Progenitor cell of endocrine pancreas (in vitro differentiated cells): ENCODE measurements around the gene TMEM132E. TPM values are rescaled to one million over a fixed set of nuclear protein-coding genes. Genes with fewer than 3 reads are reported as not detected.

ENCODE experiments used
- DNase-seq: peaks from one replicate; pipeline ENCODE4 v3.0.0; 2021; ENCODE audit warnings: low spot score; ENCODE audit not compliant: unreplicated experiment
- H3K27ac Mint-ChIP-seq: 2 replicates; pipeline ENCODE4 v1.8.0; 2021; ENCODE audit warnings: mild to moderate bottlenecking, moderate library complexity, mixed read lengths
- H3K27me3 Mint-ChIP-seq: 2 replicates; pipeline ENCODE4 v1.8.0; 2021; ENCODE audit warnings: mixed read lengths
- H3K36me3 Mint-ChIP-seq: 2 replicates; pipeline ENCODE4 v1.8.0; 2022; ENCODE audit warnings: mixed read lengths; ENCODE audit not compliant: insufficient read depth
- H3K4me1 Mint-ChIP-seq: 2 replicates; pipeline ENCODE4 v1.8.0; 2021; ENCODE audit warnings: low read depth, mixed read lengths
- H3K4me3 Mint-ChIP-seq: 2 replicates; pipeline ENCODE4 v1.8.0; 2021; ENCODE audit warnings: low read depth, mild to moderate bottlenecking, moderate library complexity, mixed read lengths
- H3K9me3 Mint-ChIP-seq: 2 replicates; pipeline ENCODE4 v1.8.0; 2021; ENCODE audit warnings: low read depth, mixed read lengths
- CTCF ChIP-seq: fragments of 200-600 bp; sonication (generic); IDR thresholded peaks from one replicate; pipeline ENCODE4 v1.5.0; 2021; ENCODE audit warnings: antibody characterized with exemption, mild to moderate bottlenecking; ENCODE audit not compliant: unreplicated experiment
- total RNA-seq: library from RNA; stranded (reverse); gene quantifications from 2 replicates; pipeline ENCODE4 v1.2.1, GENCODE V29; 2021

TMEM132E gene
- total RNA-seq, 1 donor from 2014 or later: 0.05 TPM

DNA sequence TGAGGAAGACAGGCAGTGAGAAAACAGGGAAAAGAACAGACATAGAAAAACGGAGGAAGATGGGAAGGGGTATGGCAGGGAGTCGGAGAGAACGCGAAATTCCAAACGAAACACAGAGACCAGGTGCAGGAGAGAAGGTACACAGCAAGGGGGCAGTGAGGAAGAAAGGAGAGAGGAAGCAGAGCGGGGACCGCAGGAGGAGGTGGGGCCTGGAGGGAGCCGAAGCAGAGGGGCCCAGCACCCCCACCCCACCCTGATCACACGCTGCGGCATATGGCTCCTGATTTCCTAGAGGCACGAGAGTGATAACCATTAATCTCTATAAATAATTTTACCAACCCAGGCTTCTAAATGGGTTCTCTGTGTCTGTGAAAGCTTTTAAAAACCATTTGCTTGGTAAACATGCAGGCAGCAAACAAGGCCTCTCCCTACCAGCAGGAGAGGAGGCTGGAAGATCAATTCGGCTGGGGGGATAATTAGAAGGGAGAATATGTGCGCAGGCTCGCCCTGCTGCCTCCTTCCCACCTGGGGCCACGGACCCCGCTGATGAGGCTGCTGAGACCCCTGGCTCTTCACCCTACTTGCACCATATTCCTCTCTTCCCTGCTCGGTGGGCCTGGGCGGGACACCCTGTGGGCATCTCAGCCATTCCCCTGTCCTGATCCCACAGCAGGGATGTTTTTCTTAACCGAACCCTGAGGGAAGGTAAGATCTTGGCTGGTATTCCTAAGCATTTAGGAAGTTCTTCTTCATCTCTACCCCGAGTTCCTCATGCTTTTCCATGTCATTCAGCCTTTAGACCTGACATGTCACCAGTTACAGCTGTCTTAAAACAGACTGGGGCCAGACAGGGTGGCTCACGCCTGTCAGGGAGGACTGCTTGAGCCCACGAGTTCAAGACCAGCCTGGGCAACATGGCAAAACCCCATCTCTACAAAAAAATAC lies 86.7 kb downstream of the TMEM132E start:
- TF ChIP-seq CTCF: peak; percentile 28
- DNase-seq: no peak
- H3K4me1 Mint-ChIP-seq: peaks cover 6% of the 10 kb centered on the region
- no peaks in the 10 kb centered on the region for H3K36me3 Mint-ChIP-seq
- H3K9me3 Mint-ChIP-seq: no peaks in the 10 kb centered on the region
- no peak overlapping the region for H3K27ac Mint-ChIP-seq
- no peak overlapping the region for H3K4me3 Mint-ChIP-seq
- H3K27me3 Mint-ChIP-seq: peaks cover 10% of the 10 kb centered on the region

DNA sequence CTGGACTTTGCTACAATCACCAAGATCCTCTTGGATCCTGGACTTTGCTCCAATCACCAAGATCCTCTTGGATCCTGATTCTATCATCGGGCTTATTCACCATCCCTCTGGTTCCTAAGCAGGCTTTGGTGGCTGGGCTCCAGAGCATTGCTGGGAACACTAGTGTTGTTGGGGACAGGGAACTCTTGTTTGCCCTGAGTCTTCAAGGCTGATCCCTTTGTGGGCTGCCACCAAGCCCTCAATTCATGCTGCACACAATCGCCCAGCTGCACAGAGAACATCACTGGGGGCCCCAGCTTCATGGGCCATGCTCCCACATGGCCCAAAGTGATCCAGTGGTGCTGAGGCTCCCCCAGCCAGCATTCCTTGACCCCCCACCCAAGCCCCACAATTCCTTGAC lies 88.3 kb downstream of the TMEM132E start:
- H3K9me3 Mint-ChIP-seq: no peaks in the 10 kb centered on the region
- H3K4me1 Mint-ChIP-seq: peaks cover 6% of the 10 kb centered on the region
- no peak for DNase-seq
- peaks cover 10% of the 10 kb centered on the region for H3K27me3 Mint-ChIP-seq
- no peak overlapping the region for H3K4me3 Mint-ChIP-seq
- H3K27ac Mint-ChIP-seq: no peak overlapping the region
- TF ChIP-seq CTCF: no peak
- no peaks in the 10 kb centered on the region for H3K36me3 Mint-ChIP-seq

DNA sequence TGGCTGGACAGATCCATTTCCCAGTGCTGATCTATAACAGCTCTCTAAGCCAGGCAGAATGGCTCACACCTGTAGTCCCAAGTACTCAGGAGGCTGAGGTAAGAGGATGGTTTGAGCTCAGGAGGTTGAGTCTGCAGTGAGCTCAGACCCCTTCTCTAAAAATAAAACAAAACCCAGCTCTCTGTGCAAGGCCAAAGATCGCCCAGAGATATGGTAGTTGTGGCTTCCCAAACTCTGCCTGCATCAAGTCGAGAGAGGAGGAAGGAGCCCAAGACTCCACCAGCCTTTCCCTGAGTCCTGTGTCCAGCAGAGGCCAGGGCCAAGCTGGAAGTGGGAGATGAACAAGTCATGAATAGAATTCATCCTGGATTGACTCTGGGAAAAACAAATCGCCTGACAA lies 88.8 kb downstream of the TMEM132E start:
- Mint-ChIP-seq H3K27ac (no peak overlapping the region), H3K36me3 (no peaks in the 10 kb centered on the region), H3K27me3 (peaks cover 10% of the 10 kb centered on the region), H3K4me1 (peaks cover 6% of the 10 kb centered on the region), H3K4me3 (no peak overlapping the region), H3K9me3 (no peaks in the 10 kb centered on the region)
- TF ChIP-seq CTCF: no peak
- no peak for DNase-seq

- no peaks in the 10 kb centered on the region for H3K9me3 Mint-ChIP-seq
- no peak overlapping the region for H3K27ac Mint-ChIP-seq
- DNase-seq: no peak
- peaks cover 10% of the 10 kb centered on the region for H3K27me3 Mint-ChIP-seq
- peaks cover 6% of the 10 kb centered on the region for H3K4me1 Mint-ChIP-seq
- TF ChIP-seq CTCF: no peak
- no peaks in the 10 kb centered on the region for H3K36me3 Mint-ChIP-seq
- no peak overlapping the region for H3K4me3 Mint-ChIP-seq
Observed at GRCh38 chr17:34669511-34669910, 90.1 kb downstream of the TMEM132E start.

DNA sequence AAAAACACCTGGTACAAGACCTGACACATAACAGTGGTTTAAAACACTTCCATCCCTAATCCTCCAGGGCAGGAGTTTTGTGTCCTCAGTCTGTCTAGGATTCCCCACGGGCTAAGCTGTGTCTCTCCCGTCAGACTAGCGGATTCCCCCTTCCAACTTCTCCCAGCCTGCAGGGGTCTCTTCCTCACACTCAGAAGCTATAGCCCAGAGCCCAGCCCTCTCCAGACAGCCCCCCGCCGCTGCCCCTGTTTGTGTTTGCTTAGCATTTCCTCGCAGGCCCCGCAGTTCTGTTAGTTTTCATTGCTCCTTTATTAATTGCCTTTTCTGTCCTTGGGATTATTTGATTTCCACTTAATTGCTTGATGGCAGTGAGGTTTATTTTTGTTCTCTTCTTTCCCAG lies 91.2 kb downstream of the TMEM132E start:
- Mint-ChIP-seq H3K27me3 (peaks cover 10% of the 10 kb centered on the region), H3K4me1 (peaks cover 5% of the 10 kb centered on the region), H3K27ac (no peak overlapping the region), H3K4me3 (no peak overlapping the region), H3K9me3 (no peaks in the 10 kb centered on the region), H3K36me3 (no peaks in the 10 kb centered on the region)
- no peak for TF ChIP-seq CTCF
- no peak for DNase-seq
